BLaER1 treated with 17β-estradiol and CSF1 and Interleukin-3, amounts not matched to agents 10 nM and 100 nM (cell line): ENCODE data around the gene DAB2IP.

Source experiments
- H3K27ac ChIP-seq, 11 experiments: shearing (Covaris generic); formaldehyde crosslinking; 2 replicates each; pipeline ENCODE4 v1.8.1; 2022
- H3K27me3 ChIP-seq, 11 experiments: shearing (Covaris generic); formaldehyde crosslinking; 2 replicates each; pipeline ENCODE4 v1.8.1; 2022
- H3K36me3 ChIP-seq, 11 experiments: shearing (Covaris generic); formaldehyde crosslinking; 2 replicates each; pipeline ENCODE4 v1.8.1; 2022
- H3K4me1 ChIP-seq, 10 experiments: shearing (Covaris generic); formaldehyde crosslinking; 2 replicates each; pipeline ENCODE4 v1.8.1; 2022
- H3K4me2 ChIP-seq, 11 experiments: shearing (Covaris generic); formaldehyde crosslinking; 2 replicates each; pipeline ENCODE4 v1.8.1; 2022
- H3K4me3 ChIP-seq, 10 experiments: shearing (Covaris generic); formaldehyde crosslinking; 2 replicates each; pipeline ENCODE4 v1.8.1; 2022
- H3K9ac ChIP-seq, 11 experiments: shearing (Covaris generic); formaldehyde crosslinking; 2 replicates each; pipeline ENCODE4 v1.8.1; 2022
- H3K9me3 ChIP-seq, 11 experiments: shearing (Covaris generic); formaldehyde crosslinking; replicated peaks in 1 of 11; 2 replicates each; pipeline ENCODE4 v1.8.1; 2022
- H4K20me1 ChIP-seq, 11 experiments: shearing (Covaris generic); formaldehyde crosslinking; 2 replicates each; pipeline ENCODE4 v1.8.1; 2022
- Cebpa-rat ChIP-seq, 11 experiments: shearing (Covaris generic); IDR thresholded peaks; 2 replicates each; pipeline ENCODE4 v1.8.1; 2022

DAB2IP gene

DNA sequence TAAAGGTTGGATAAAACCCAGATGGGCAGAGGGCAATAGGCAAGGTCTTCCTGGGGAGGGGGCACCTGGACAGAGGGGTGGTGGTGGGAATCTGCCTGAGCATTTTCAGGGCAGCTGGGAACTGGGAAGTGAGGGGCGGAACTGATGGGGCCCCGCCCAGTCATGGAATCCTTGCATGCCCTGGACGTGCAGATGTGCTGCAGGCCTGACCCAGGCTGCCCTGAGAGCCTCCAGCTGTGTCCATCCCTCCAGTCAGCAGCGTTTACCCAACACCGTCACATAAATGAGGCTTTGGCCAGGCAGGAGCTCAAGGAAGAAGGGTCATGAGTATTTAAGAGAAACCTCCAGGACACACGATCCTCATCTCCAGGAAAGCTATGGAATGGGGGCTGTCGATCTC is 70.3 kb downstream of the DAB2IP start:
- no peak for TF ChIP-seq Cebpa-rat (IDR thresholded peaks at IDR 0.05)
- Histone ChIP-seq H3K4me2 (peak overlapping the region; percentile 1 to 75 (median 51); a peak in 19 of 22 replicates), H3K9me3 (no peaks in the 10 kb centered on the region), H3K4me3 (no peak overlapping the region), H3K27me3 (no peaks in the 10 kb centered on the region), H4K20me1 (peaks cover 0 to 96% (median 65%) of the 10 kb centered on the region in 11 experiments; a peak in 18 of 22 replicates), H3K9ac (no peak overlapping the region), H3K4me1 (peaks cover 23 to 65% (median 49%) of the 10 kb centered on the region in 10 experiments; a peak in 18 of 20 replicates), H3K36me3 (no peaks in the 10 kb centered on the region), H3K27ac (no peak overlapping the region)

DNA sequence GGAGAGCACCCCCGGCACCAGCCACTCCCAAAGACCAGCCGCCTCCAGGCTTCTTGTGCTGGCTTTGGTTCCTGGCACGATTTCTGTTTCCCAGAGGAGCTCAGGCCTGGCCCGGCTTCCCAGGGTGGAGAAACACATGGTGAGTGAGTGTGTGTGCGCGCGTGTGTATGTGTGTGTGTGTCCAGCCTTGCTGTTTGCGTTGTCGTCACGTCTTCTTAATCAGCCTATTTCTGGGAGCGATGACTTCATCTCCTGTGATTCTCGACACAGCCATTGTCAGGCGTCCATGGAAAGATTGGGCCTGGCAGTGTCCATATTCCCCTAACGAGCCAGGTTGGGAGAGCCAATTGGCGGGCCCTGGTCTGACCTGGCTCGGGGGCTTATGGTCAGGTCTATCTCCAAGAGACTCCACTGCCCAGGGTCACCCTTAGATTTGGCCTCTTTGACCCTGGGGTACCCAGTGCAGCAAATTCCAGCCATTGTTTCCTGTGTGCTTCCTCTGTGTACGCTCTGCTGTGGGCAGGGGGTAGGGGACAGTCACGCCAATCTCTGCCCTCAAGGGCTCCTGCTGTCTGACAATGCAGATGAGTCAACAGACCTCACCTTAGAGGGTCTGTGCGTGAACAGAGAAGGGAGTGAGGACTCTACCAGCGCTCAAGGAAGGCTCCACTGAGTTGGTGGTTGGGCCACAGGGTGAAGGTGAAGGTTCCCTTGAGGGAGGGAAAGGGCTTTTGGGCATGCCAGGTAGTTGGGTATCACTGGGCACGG is 73.8 kb downstream of the DAB2IP start:
- Histone ChIP-seq H3K4me3 (no peak overlapping the region), H3K9me3 (no peaks in the 10 kb centered on the region), H3K9ac (no peak overlapping the region), H3K27me3 (no peaks in the 10 kb centered on the region), H4K20me1 (peaks cover 0 to 91% (median 60%) of the 10 kb centered on the region in 11 experiments; a peak in 17 of 22 replicates), H3K36me3 (no peaks in the 10 kb centered on the region), H3K4me2 (no peak overlapping the region), H3K4me1 (peaks cover 22 to 77% (median 56%) of the 10 kb centered on the region in 10 experiments; a peak in 18 of 20 replicates), H3K27ac (no peak overlapping the region)
- no peak for TF ChIP-seq Cebpa-rat (IDR thresholded peaks at IDR 0.05)

DNA sequence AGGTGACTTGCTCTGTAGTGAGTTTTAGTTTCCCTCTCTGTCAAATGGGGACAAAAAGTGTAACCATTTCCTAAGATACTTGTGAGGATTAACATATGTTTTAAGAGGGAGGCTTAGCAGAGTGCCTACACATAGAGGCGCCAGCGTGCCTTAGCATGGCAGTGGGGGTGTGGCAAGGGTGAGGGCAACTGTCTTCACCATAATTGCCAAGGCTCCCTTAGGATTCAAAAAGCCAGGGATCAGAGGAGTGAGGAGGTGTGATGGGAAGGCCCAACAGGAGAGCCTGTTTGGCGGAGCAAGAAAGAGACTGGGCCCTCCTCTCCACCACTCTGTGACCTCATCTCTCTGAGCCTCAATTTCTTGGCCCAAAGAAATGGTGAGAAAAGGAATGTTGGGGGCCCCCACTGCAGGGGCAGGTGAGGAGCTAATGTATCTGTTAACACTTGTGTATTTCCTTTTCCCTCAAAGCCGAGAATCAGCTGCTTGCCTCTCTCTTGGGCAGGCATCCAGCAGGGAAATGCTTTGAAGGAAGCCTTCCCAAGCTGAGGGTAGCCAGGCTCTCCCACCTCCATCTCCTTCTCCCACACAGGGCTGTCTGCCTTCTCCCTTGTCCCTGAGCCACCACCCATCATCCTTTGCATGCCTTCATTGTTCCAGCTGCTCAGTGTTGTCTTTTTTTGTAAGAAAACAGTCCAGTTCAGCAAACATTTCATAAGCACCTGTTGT is 76.0 kb downstream of the DAB2IP start:
- H3K27me3 ChIP-seq: no peaks in the 10 kb centered on the region
- no peaks in the 10 kb centered on the region for H3K36me3 ChIP-seq
- H3K4me2 ChIP-seq: peak overlapping the region in 5 of 11 experiments; percentile 16 to 45 (median 33); a peak in 9 of 22 replicates
- TF ChIP-seq Cebpa-rat (IDR thresholded peaks at IDR 0.05): no peak
- no peak overlapping the region for H3K27ac ChIP-seq
- H3K4me3 ChIP-seq: no peak overlapping the region
- H4K20me1 ChIP-seq: peaks cover 0 to 89% (median 57%) of the 10 kb centered on the region in 11 experiments; a peak in 17 of 22 replicates
- peaks cover under 1 to 77% (median 54%) of the 10 kb centered on the region in 10 experiments; a peak in 18 of 20 replicates for H3K4me1 ChIP-seq
- H3K9me3 ChIP-seq: no peaks in the 10 kb centered on the region
- no peak overlapping the region for H3K9ac ChIP-seq

DNA sequence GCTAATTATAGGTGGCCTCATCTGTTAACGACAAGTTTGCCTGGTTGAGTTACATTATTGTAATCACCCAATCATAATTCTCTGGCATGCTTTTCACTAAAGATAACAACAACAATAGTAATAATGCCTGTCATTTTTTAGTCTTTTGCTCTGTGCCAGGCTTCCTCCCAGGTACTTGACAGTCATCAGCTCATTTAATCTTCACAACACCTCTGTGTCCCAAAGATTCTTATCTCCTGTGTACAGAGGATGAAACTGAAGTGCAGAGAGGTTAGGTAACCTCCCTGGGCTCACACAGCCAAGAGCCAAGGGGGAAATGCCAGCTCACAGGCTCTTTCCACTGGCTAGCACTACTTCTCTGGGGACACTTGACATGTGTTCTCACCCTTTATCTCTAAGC is 77.5 kb downstream of the DAB2IP start:
- no peaks in the 10 kb centered on the region for H3K36me3 ChIP-seq
- no peaks in the 10 kb centered on the region for H3K27me3 ChIP-seq
- H4K20me1 ChIP-seq: peaks cover 0 to 89% (median 54%) of the 10 kb centered on the region in 11 experiments; a peak in 16 of 22 replicates
- no peaks in the 10 kb centered on the region for H3K9me3 ChIP-seq
- H3K9ac ChIP-seq: no peak overlapping the region
- H3K27ac ChIP-seq: no peak overlapping the region
- H3K4me2 ChIP-seq: no peak overlapping the region
- no peak overlapping the region for H3K4me3 ChIP-seq
- no peak for TF ChIP-seq Cebpa-rat (IDR thresholded peaks at IDR 0.05)
- peaks cover 0 to 77% (median 54%) of the 10 kb centered on the region in 10 experiments; a peak in 15 of 20 replicates for H3K4me1 ChIP-seq

DNA sequence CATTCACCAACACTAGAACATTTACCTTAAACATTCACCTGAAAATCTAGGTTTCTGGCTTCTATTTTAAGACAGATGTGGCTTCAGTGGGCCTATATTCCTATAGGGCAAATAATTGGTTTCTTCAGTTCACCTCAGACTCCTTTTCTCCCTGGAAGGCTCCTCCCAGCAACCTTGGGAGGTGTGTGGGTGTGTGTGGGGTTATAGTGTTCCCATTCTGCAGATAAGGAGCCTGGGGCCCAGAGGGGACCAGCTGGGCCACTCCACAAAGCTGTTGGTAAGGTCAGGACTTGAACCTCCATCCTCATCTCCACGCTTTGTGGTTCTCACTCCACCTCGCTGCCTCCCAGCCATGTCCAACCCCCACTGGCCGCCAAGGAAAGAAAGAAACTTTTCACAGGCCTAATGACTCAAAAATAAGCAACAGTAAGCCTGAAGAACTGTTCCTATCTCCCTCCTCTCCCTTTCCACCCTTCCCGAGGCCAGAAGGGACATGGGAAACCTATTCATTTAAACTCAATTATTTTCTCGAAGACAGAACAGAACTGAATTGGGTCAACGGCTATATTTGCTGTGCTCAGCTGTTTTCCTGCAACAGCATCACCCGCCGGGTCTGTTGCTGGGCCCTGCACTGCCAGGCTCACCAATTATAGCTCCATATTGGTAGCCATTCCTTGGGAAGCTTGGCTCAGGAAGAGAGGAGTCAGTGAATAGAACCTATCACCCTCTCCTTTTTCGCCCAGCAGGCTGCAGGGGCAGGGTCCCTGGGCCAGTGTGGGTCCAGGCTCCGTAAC is 78.5 kb downstream of the DAB2IP start:
- Histone ChIP-seq H3K4me2 (peak overlapping the region in 4 of 11 experiments; percentile 0 to 23 (median 16); a peak in 6 of 22 replicates), H3K27me3 (no peaks in the 10 kb centered on the region), H3K9me3 (no peaks in the 10 kb centered on the region), H3K4me1 (peaks cover 0 to 81% (median 62%) of the 10 kb centered on the region in 10 experiments; a peak in 16 of 20 replicates), H4K20me1 (peaks cover 0 to 95% (median 57%) of the 10 kb centered on the region in 11 experiments; a peak in 16 of 22 replicates), H3K9ac (no peak overlapping the region), H3K27ac (no peak overlapping the region), H3K36me3 (no peaks in the 10 kb centered on the region), H3K4me3 (no peak overlapping the region)
- TF ChIP-seq Cebpa-rat (IDR thresholded peaks at IDR 0.05): no peak

DNA sequence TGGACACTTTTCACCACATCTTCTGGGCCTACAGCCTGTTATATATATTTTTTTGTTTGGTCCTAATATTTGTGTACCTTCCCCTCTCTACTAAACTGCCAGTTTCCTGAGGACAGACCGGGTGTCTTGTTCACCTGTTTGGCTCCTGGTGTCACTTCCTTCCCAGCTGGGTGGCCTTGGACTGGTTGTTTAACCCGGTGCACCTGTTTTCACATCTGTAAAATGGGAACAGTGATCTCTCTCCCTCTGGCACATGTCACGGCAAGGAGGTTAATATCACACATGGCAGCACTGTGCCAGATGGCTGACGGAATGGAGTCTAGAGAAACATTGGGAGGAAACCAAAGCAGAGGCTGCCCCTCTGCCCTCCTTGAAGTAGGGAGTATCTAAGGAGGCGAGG is 79.7 kb downstream of the DAB2IP start:
- Histone ChIP-seq H3K27me3 (peaks cover 0 to 10% (median 0%) of the 10 kb centered on the region in 11 experiments; a peak in 4 of 22 replicates), H3K4me2 (peak overlapping the region in 5 of 11 experiments; percentile 18 to 35 (median 33); a peak in 6 of 22 replicates), H3K9ac (no peak overlapping the region), H3K4me1 (peaks cover 3 to 91% (median 73%) of the 10 kb centered on the region in 10 experiments; a peak in 19 of 20 replicates), H3K9me3 (no peaks in the 10 kb centered on the region), H4K20me1 (peaks cover 8 to 96% (median 63%) of the 10 kb centered on the region in 11 experiments; a peak in 19 of 22 replicates), H3K36me3 (no peaks in the 10 kb centered on the region), H3K27ac (no peak overlapping the region), H3K4me3 (no peak overlapping the region)
- no peak for TF ChIP-seq Cebpa-rat (IDR thresholded peaks at IDR 0.05)

DNA sequence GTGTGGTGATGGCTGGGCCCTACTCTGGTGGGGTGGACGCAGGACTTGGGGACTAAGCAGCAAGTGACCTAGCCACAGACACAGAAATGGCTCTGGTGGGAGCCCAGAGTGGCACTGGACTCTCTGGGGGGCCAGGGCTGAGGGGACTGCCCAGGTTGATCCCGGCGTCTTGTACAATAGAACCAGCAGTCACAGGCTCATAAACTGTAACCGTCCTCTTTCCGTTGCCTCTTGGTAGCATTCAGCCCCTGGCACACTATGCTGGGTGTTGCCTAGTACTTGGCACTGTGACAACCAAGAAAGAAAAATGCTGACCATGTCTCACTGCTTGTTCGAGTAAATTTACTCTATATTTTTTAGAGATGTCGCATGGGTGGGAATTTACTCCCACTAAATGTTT is 80.5 kb downstream of the DAB2IP start:
- no peak for TF ChIP-seq Cebpa-rat (IDR thresholded peaks at IDR 0.05)
- no peak overlapping the region for H3K9ac ChIP-seq
- no peaks in the 10 kb centered on the region for H3K9me3 ChIP-seq
- peaks cover 9 to 92% (median 77%) of the 10 kb centered on the region in 10 experiments; a peak in 19 of 20 replicates for H3K4me1 ChIP-seq
- no peaks in the 10 kb centered on the region for H3K36me3 ChIP-seq
- H4K20me1 ChIP-seq: peaks cover 8 to 93% (median 64%) of the 10 kb centered on the region in 11 experiments; a peak in 19 of 22 replicates
- H3K27ac ChIP-seq: no peak overlapping the region
- no peak overlapping the region for H3K4me3 ChIP-seq
- H3K4me2 ChIP-seq: peak overlapping the region in 8 of 11 experiments; percentile 26 to 56 (median 38); a peak in 13 of 22 replicates
- peaks cover 0 to 11% (median 0%) of the 10 kb centered on the region in 11 experiments; a peak in 4 of 22 replicates for H3K27me3 ChIP-seq

DNA sequence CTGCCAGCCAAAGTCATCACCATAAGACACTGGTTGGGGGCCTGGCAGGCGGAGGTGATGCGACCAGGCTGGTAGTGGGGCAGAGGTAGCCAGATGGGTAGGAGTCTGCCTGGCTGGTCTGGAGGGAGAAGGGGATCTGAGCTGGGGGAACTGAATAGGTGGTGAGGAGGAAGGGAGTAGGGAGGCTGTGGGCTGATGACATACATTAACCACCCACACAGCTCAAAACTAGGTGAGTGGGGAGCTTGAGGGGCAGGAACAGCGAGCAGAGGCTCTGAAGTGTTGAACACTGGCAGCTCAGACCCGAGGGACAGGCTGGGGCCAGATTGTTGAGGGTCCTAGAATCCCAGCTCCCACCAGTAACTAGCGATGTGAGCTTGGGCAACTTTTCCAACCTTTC is 81.0 kb downstream of the DAB2IP start:
- Histone ChIP-seq H3K9me3 (no peaks in the 10 kb centered on the region), H3K9ac (no peak overlapping the region), H3K4me1 (peaks cover 12 to 92% (median 77%) of the 10 kb centered on the region in 10 experiments; a peak in 19 of 20 replicates)

More for the DNA sequence above, 81.0 kb downstream of the DAB2IP start:
- peak overlapping the region in 8 of 11 experiments; percentile 1 to 56 (median 38); a peak in 12 of 22 replicates for H3K4me2 ChIP-seq
- H3K27me3 ChIP-seq: peaks cover 0 to 11% (median 0%) of the 10 kb centered on the region in 11 experiments; a peak in 4 of 22 replicates
- peaks cover 8 to 93% (median 63%) of the 10 kb centered on the region in 11 experiments; a peak in 19 of 22 replicates for H4K20me1 ChIP-seq
- no peak overlapping the region for H3K27ac ChIP-seq
- H3K4me3 ChIP-seq: no peak overlapping the region
- H3K36me3 ChIP-seq: no peaks in the 10 kb centered on the region
- TF ChIP-seq Cebpa-rat (IDR thresholded peaks at IDR 0.05): no peak
